ENCODE measurements around the gene GATAD2B. TPM values are rescaled to one million over a fixed set of nuclear protein-coding genes. Genes with fewer than 3 reads are reported as not detected.

Gene GATAD2B
- total and polyA plus RNA-seq, 2 donors (not counting 3 experiments of a cell fraction or from before 2014, with no cell fraction given): 8.5 to 46.3 TPM

DNA sequence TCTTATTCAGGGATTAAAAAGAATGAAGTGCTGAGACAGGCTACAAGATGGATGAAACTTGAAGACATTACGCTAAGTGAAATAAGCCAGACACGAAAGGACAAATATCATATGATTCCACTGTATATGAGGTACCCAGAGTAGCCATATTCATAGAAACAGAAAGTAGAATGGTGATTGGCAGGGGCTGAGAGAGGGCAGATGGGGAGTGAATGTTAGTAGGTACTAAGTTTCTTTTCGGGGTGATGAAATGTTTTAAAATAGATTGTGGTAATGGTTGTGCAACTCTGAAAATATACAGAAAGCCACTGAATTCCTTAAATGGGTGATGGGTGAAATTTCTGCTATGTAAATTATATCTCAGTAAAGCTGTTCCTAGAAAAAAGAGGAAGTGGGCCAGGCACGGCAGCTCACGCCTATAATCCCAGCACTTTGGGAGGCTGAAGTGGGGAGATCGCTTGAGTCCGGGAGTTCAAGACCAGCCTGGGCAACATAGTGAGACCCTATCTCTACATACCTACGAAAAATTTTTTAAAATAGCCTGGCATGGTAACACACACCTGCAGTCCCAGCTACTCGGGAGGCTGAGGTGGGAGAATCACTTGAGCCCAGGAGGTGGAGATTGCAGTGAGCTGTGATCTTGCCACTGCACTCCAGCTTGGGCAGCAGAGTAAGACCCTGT is 131.7 kb downstream of the GATAD2B start:
- H3K4me2 ChIP-seq (ENCODE audit: insufficient read depth, low read length): peak overlapping the region; percentile 27
- FAIRE-seq: peak; percentile 40
- dilution Hi-C loops (cut with MboI; ENCODE audit: extremely low pct_ligation_motif_present, low sequenced_read_pairs): no loop called here
- peak overlapping the region; percentile 75 for H2AFZ ChIP-seq (ENCODE audit: low read depth, low read length)
- H3K36me3 ChIP-seq (ENCODE audit: control insufficient read depth in 2 of 2, extremely low read depth in 1 of 2, insufficient read depth in 2 of 2, low read length in 2 of 2): no peaks in the 10 kb centered on the region
- H4K20me1 ChIP-seq (replicated peaks; ENCODE audit: control insufficient read depth, extremely low read depth, insufficient read depth, low read length): no peaks in the 10 kb centered on the region
- no TSS peak for BruUV-seq (replicated peaks)
- peaks cover 14% of the 10 kb centered on the region for H3K4me1 ChIP-seq (ENCODE audit: control insufficient read depth, extremely low read depth, insufficient read depth, low read length)
- H3K4me3 ChIP-seq (replicated peaks in 1 of 3; ENCODE audit: insufficient read depth in 1 of 3, low read depth in 1 of 3, low read length in 3 of 3): no peak overlapping the region
- intact Hi-C loops (cut with micrococcal nuclease): no loop called here
- peaks cover 0 to 2% of the 10 kb centered on the region in 2 experiments for H3K27me3 ChIP-seq (ENCODE audit: control insufficient read depth in 2 of 2, insufficient read depth in 2 of 2, low read length in 2 of 2)
- ChIA-PET POLR2A (interaction anchor here (1.0 kb wide), 1 partner anchor 164 kb away, joined by 3 read pairs; the partner anchor contains the start of gene S100A13), CTCF (interaction anchor here (1.0 to 1.7 kb wide), 3 partner anchors 8 to 196 kb away, joined by 3 to 8 read pairs (median 4); partner anchors contain the start of gene RAB13)
- no peak overlapping the region for H3K9ac ChIP-seq (replicated peaks; ENCODE audit: extremely low read depth, insufficient read depth, low read length)
- H3K79me2 ChIP-seq (ENCODE audit: control insufficient read depth, insufficient read depth, low read length): no peaks in the 10 kb centered on the region
- no peaks in the 10 kb centered on the region for H3K9me1 ChIP-seq (replicated peaks; ENCODE audit: control insufficient read depth, extremely low read depth, insufficient read depth, low read length)
- TF ChIP-seq EZH2 (IDR thresholded peaks at IDR 0.05; ENCODE audit: borderline replicate concordance, low read depth, low read length, severe bottlenecking): no peak
- TF ChIP-seq GATA2 (IDR thresholded peaks at IDR 0.05; ENCODE audit: insufficient read depth, insufficient read length, low read depth, low read length): no peak
- no peak for TF ChIP-seq FOS (IDR thresholded peaks at IDR 0.05; ENCODE audit: borderline replicate concordance, insufficient read depth, low read length)
- TF ChIP-seq POLR2A (IDR thresholded peaks at IDR 0.05; ENCODE audit: low read depth, low read length): no peak
- no peak for TF ChIP-seq POLR2AphosphoS5 (IDR thresholded peaks at IDR 0.05; ENCODE audit: insufficient read depth, low read depth, low read length)
- TF ChIP-seq, protein P1, sequence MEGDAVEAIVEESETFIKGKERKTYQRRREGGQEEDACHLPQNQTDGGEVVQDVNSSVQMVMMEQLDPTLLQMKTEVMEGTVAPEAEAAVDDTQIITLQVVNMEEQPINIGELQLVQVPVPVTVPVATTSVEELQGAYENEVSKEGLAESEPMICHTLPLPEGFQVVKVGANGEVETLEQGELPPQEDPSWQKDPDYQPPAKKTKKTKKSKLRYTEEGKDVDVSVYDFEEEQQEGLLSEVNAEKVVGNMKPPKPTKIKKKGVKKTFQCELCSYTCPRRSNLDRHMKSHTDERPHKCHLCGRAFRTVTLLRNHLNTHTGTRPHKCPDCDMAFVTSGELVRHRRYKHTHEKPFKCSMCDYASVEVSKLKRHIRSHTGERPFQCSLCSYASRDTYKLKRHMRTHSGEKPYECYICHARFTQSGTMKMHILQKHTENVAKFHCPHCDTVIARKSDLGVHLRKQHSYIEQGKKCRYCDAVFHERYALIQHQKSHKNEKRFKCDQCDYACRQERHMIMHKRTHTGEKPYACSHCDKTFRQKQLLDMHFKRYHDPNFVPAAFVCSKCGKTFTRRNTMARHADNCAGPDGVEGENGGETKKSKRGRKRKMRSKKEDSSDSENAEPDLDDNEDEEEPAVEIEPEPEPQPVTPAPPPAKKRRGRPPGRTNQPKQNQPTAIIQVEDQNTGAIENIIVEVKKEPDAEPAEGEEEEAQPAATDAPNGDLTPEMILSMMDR (IDR thresholded peaks at IDR 0.05; ENCODE audit: extremely low read depth in 1 of 2, insufficient read depth in 1 of 2, low read depth in 1 of 2, low read length in 2 of 2): no peak
- no peak for TF ChIP-seq JUN (IDR thresholded peaks at IDR 0.05; ENCODE audit: borderline replicate concordance, insufficient read depth, insufficient read length, low read depth)
- TF ChIP-seq MYC (IDR thresholded peaks at IDR 0.05; ENCODE audit: low read depth, low read length): no peak
- TF ChIP-seq, protein P2, sequence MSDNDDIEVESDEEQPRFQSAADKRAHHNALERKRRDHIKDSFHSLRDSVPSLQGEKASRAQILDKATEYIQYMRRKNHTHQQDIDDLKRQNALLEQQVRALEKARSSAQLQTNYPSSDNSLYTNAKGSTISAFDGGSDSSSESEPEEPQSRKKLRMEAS (IDR thresholded peaks at IDR 0.05; ENCODE audit: insufficient read depth, insufficient read length): no peak
- no peaks in the 10 kb centered on the region for H3K9me3 ChIP-seq (replicated peaks; ENCODE audit: control insufficient read depth, insufficient read depth, low read length)
- DNase-seq (ENCODE audit: low read depth, low spot score): no peak
- H3K27ac ChIP-seq (ENCODE audit: insufficient read depth, low read depth, low read length): no peak overlapping the region

All from endothelial cell of umbilical vein (primary cell).